Measurements from ENCODE around the gene RANBP10.

RANBP10 gene

DNA sequence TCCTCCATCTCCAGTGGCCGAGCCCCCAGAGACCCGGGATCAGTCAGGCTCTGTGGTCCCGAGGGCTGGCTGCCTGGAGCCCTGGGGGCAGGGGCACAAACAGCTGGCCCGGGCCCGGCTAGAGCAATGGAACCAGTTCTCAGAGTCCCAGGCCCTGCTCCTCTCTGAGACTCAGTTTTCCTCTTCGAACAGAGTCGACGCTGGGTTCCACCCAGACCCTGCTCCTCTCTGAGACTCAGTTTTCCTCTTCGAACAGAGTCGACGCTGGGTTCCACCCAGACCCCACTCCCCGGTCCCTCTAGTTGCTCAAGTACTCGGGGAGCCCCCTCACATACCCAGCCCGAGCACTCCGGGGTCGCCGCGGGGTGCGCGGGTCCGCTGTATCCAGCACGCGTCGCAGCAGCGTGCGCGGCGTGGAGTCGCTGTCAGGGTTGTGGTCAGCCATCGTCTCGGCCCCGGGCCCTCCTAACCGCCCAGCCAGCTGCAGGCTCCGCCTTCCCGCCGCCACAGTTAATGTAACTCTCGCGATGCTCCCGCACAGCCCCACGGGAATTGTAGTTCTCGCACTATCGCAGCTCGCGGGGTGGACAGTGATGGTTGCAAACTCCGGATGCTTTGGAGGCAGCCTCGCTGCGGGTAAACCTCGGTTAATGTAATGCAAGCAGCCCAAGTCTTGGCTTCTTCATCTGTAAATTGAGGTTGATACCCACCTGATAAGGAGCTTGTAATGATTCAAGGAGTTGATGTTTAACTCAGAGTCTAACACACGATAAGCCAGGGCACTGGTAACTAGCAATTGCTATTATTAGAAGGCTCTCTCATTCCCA lies 27.3 kb upstream of the RANBP10 start:
- DNase-seq, result peak; percentile 88 to 99 (median 96)
- intact Hi-C loops (cut with DNase I), result no loop called here

DNA sequence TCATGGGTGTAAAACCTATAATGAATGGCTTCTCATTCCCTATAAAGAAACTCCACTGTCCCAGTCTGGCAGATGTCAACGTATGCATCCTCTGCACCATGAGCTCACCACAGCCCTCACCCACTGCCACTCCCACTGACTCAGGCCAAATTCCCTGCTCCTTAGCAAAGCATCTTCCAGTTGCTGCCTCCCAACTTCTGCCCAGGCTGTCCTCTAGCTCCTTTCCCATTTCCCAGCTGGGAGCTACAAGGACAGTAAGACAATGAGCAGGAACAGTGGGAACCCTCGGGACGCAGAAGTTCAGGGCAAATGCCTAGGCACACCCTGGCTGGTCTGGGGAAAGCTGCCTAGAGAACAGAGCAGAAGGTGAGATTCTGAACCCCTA lies 26.7 kb upstream of the RANBP10 start:
- DNase-seq, result peak in 1 of 10 donors; percentile 8
- intact Hi-C loops (cut with DNase I), result no loop called here

DNA sequence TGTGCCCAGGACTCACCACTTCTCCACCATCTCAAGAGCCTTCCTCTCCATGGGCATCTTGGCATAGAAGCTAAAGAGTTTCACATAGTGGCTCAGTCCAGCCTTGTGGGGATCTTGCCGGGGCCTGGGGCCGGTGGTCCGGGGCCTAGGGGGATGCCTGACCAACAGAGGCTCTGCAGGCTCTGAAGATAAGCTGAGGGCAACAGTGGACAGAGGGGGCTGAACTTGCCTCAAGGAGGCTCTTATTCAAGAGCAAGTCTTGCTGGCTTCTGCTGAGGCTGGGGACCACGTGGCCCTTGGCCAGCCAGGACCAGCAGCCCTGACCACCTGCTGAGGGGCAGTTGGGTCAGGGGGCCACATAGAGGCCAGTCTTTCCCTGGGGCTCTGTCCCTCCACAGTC lies 22.3 kb upstream of the RANBP10 start:
- intact Hi-C loops (cut with DNase I), result no loop called here
- no peak for DNase-seq

DNA sequence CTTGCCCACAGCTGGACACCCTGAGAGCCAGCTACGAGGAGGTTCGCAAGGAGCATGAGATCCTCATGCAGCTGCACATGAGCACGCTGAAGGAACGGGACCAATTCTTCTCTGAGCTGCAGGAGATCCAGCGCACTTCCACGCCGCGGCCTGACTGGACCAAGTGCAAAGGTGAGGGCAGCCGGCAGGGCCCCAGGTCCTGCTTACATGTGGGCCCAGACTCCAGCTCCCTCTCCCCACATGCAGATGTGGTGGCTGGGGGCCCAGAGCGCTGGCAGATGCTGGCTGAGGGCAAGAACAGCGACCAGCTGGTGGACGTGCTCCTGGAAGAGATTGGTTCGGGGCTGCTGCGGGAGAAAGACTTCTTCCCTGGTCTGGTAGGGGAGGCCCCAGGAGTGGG lies 19.5 kb upstream of the RANBP10 start:
- intact Hi-C loops (cut with DNase I), result no loop called here
- DNase-seq, result no peak

DNA sequence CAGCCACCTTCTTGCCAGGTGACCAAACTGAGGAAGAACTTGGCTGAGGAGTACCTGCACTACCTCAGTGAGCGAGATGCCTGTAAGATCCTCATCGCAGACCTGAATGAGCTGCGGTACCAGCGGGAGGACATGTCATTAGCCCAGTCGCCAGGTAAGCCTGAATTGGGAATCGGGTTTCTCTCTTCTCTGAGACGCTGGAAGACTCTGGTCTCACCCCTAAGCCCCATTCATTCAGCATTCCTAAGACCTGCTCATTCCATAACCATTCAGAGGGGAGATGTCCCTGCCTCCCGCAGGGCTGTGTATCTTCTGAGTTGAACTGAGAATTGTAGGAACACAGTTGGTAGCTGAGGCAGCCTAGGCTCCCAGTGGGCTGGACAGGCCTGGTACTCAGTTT lies 18.8 kb upstream of the RANBP10 start:
- intact Hi-C loops (cut with DNase I), result no loop called here
- no peak for DNase-seq

DNA sequence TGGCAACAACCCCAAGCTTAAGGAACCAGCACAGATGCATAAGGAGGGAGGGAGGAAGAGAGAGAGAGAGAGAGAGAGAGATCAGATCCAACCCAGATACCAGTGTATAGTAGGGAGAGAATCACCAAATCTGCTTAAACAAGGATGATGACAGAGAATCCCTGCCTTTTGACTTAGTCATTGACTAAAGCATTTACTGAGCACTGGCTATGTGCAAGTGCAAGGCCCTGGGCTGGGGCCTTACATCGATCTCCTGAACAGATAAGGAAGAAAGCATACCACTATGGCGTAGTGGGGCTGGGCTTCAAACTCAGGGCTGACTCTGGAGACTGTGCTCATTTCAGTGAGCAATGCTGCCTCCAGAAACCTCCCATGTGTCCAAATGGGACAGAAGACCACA lies 16.2 kb upstream of the RANBP10 start:
- intact Hi-C loops (cut with DNase I), result no loop called here
- no peak for DNase-seq

DNA sequence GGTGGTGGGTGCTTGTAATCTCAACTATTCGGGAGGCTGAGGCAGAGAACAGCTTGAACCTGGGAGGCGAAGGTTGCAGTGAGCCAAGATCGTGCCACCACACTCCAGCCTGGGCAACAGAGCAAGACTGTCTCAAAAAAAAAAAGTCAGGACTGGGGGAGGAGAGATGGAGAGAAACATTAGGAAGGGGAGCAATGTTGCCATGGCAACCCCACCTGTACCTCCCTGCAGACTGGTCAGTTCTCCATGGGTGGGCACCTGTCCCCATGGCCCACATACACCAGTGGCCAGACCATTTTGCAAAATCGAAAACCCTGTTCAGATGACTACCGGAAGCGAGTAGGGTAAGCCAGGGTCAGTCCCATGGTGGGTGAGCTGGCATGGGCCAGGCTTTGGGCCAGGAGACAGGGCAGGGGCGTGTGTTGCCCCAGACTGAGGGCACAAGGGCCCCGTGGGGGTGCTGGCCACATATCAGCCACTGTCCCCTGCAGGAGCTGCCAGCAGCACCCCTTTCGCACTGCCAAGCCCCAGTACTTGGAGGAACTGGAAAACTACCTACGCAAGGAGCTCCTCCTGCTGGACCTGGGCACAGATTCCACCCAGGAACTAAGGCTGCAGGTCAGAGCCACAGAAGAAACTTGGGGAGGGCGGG lies 14.4 kb upstream of the RANBP10 start:
- DNase-seq, result peak in 1 of 10 donors; percentile 62
- intact Hi-C loops (cut with DNase I), result no loop called here

DNA sequence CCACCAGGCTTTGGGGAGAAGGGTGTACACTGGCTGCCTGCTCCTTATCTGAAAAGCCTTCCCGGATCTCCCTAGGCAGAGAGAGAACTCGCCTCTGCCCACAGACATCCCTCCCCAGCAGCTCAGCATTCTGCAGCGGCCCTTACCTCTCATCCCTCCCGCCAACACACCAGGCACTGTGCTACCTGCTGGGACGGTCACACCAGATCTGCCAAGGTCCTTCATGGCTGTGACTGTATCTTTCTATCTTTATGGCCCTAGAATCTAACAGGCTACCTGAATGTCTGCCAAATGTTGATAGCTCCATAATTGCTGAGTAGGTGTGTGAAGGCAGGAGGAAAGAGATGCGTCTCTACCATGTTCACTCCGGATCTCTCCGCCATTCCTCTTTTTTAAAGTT lies 8.2 kb upstream of the RANBP10 start:
- intact Hi-C loops (cut with DNase I), result no loop called here
- DNase-seq, result peak in 1 of 10 donors; percentile 76

DNA sequence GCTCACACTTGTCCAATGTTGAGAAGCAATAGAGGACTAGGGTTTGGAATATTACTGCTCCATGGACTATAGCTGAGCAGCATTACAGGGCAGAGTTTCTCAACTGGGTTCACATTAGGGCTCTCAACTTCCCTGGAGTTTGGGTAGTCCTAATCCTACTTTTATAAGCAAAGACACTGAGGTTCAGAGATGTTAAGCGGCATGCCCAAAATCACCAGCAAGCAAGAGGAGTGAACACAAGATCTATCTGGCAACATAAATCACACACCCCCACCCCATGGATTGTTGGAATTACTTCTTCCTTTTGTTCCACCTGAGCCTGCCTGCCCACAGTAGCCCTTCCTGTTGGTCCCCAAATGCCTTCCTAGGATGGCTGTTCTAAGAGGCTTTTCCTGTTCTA lies 5.5 kb upstream of the RANBP10 start:
- no peak for DNase-seq
- intact Hi-C loops (cut with DNase I), result no loop called here

DNA sequence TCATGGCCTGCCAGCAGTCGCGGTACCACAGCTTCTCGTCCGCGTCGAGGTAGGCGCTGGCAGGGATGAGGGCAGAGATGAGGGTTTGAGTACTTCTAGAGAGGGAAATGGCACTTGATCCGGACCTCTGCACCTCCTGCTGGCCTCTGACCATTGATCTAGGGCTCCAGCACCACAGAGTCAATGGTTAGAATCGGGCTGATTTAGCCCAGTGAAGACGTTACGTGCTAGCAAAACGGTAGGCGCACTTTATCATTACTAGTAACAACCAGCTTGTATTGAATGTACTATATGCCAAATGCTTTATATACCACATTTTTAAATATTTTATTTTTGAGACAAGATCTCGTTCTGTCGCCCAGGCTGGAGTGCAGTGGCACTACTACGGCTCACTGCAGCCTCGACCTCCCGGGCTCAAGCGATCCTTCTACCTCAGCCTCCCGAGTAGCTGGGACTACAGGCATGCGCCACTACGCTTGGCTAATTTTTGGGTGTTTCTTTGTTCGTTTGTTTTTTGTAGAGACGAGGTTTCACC lies 855 bp upstream of the RANBP10 start:
- DNase-seq, result no peak
- intact Hi-C loops (cut with DNase I), result loop anchor here (2.0 to 10.0 kb wide), 2 partner anchors 88 to 132 kb away; partner anchors contain the start of gene GFOD2

DNA sequence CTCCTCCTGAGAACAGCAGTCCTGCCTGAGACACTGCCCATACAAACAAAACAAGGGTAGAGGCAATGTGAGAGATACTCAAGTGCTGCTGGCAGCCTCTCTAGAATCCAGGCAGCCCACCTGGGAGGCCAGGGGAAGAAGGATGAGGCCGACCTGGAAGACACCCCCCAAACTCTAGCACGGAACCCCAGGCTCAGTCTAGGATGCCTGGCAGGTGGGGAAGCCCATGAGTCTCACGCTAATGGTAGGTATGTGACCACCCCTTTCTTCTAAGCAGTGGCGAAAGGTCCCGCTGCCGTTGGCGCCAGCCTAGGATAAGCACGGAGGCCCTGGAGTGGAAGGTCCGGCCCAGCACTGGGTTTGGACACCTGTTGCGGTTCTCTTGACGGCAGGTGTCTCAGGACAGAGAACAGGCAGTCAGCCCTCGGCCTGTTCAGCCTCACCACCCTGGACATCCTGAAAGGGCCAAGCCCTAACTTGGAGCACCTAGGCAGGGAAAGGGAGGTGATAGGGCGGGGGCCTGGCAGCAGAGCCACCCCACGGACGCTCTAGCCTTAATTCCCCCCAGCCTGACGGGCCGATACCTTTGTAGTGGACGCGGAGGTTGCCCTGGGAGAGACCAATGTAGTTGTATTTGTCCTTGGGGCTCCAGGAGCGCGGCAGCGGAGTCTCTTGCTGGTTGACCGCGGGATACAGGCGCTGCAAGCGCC lies 487 bp downstream of the RANBP10 start:
- no peak for DNase-seq
- intact Hi-C loops (cut with DNase I), result loop anchor here (2.0 to 10.0 kb wide), 2 partner anchors 87 to 131 kb away; partner anchors contain the start of gene GFOD2

DNA sequence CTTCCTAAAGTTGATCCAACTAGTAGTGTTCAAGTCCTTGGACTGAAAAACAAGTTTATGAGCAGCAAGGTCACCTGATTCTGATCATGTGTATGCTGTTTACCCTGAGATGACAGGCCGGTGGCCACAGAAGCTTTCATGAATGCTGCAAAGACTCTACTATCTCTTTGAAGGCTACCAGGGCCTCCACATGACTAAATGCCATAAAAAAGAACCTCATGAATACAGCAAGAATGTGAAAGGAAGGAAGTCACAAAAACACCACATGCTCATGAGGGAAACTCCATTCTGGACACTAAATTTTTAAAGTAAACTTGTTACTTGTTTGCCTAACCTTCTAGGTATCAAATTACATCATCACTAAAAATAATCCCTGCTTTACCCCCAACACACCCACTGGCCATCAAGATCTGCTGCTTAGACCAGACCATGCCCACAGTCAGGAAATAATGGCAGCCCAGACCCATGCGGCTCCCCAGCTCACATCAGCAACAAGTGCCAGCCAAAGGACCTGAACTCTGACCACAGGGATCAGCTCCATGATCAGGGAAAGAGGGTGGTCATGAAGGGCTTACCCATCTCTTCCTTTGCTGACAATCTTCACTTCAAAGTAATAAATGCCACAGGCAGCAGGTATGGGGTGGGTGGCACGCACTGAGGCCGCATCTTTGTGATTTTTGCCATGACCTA lies 1.4 kb downstream of the RANBP10 start:
- intact Hi-C loops (cut with DNase I), result loop anchor here (10.0 kb wide), 1 partner anchor 130 kb away; no protein-coding TSS in a partner anchor
- DNase-seq, result peak in 1 of 10 donors; percentile 15

DNA sequence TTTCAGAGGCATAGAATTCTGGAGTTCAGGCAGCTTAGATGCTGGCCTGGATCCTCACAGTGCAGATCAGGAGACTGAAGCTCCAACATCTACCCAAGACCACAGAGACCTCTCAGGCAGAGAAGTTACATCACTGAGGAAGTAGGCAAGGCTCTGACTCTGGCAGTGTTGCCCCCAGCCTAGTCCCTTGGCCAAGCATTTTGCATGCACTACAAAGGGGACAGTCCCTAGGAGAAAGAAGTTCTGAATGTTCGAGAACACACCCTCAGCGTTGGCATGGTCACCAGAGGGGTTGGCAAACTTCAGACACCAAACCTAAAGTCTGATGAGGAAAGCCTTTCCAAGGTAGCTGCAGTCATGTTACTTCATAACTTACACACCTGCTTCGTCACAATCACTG lies 2.5 kb downstream of the RANBP10 start:
- intact Hi-C loops (cut with DNase I), result loop anchor here (10.0 kb wide), 1 partner anchor 129 kb away; no protein-coding TSS in a partner anchor

DNA sequence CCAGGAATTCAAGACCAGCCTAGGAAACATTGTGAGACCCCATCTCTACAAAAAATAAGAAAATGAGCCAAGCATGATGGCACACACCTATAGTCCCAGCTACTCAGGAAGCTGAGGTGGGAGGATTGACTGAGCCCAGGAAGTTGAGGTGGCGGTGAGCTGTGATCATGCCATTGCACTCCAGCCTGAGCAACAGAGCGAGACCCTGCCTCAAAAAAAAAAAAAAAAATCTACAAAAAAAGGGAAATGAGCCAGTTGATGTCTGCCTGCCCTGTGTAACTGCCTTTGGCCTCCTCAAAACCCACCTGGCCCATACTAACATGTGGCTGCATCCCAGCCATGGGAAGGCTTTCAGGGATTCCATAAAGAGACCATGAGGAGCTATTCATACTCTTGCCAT lies 4.5 kb downstream of the RANBP10 start:
- intact Hi-C loops (cut with DNase I), result loop anchor here (10.0 kb wide), 1 partner anchor 127 kb away; no protein-coding TSS in a partner anchor
- DNase-seq, result peak in 1 of 10 donors; percentile 8

More for the DNA sequence above, 2.5 kb downstream of the RANBP10 start:
- DNase-seq, result no peak

DNA sequence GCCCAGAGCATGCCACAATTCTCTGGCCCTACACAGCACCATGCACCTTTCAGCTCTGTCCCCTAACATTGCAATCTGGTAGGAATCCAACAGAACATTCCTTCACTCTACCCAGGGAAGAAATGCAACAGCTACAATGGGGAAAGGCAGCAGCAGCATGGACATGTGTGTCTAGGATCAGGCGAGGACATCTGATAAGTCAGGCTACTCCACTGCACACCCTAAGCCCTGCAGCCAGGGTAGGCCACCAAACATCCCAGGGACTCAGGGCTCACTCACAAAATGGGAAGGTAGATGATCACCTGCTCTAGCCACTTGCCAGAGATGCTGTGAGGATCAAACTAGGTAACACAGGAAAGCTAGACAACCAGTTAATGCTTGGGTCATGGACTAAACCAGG lies 5.1 kb downstream of the RANBP10 start:
- intact Hi-C loops (cut with DNase I), result loop anchor here (10.0 kb wide), 1 partner anchor 126 kb away; no protein-coding TSS in a partner anchor
- no peak for DNase-seq

DNA sequence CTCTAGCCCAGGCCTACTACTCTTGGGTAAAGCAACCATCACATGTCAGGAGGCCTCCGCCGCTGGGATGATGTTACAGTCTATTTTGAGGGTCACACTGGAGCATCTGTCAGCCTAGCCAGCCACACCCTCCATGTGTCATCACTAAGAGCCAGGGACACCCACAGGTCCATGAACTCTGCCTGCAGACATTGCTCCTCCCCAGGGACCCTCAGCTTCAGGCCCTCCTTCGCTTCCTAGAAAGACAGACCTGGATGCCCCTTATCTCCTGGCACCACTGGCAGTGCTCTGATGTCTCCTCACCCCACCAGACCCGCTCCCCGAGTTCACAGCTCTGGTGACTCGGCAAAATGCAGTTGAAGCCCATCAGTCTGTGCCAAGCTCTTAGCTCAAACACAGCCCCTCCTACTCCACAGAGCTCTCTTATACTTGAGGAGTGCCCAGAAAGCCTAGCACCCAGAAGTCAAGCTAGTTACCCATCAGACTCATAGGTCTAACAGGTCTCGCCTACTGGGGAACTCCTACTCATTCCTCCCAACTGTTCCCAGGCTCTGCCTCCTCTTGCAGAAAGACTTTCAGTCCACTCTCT lies 5.9 kb downstream of the RANBP10 start:
- intact Hi-C loops (cut with DNase I), result loop anchor here (10.0 kb wide), 1 partner anchor 126 kb away; no protein-coding TSS in a partner anchor
- peak in 1 of 10 donors; percentile 62 for DNase-seq

DNA sequence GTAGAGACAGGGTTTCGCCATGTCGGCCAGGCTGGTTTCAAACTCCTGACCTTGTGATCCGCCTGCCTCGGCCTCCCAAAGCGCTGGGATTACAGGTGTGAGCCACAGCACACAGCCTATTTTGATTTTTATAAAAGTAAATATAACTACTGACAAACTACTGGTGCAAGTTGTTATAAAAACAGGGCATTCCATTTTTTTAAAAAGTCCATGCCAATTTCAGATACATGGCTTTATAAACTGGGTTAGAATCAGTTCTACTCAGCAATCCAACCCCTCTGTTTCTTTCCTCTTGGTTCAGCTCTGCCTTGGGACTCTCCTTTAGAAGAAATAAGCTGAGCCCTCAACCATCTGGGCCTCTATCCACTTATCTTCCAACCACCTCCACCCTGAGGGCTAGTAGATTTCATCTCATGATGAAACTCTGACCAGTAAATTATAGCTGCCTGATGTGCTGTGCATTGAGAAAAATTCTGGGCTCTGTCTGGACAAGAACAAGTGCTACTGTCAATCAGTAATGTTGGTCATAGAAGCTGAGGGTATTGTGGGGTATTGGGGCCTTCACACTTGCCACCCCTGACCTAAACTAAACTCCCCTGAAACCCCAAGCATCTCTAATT lies 10.2 kb downstream of the RANBP10 start:
- DNase-seq, result no peak
- intact Hi-C loops (cut with DNase I), result no loop called here

DNA sequence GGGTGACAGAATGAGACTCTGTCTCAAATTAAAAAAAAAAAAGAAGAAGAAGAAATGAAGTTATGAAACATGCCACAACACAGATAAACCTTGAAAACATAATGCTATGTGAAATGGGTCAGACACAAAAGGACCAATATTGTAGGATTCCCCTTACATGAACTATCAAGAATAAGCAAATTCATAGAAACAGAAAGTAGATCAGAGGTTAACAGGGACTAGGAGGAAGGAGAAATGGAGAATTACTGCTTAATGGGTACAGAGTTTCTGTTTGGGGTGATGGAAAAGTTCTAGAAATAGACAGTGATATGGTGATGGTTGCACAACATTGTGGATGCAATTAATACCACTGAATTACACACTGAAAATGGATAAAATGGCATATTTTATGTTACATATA lies 16.3 kb downstream of the RANBP10 start:
- intact Hi-C loops (cut with DNase I), result no loop called here
- no peak for DNase-seq

DNA sequence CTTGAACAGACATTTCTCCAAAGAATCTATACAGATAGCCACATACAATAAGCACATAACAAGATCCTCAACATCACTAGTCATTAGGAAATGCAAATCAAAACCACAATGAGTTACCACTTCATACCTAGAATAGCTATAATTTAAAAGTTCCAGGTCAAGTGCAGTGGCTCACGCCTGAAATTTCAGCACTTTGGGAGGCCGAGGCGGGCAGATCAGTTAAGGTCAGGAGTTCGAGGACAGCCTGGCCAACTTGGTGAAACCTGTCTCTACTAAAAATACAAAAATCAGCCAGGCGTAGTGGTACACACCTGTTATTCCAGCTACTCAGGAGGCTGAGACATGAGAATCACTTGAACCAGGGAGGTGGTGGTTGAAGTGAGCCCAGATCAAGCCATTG lies 19.9 kb downstream of the RANBP10 start:
- no peak for DNase-seq
- intact Hi-C loops (cut with DNase I), result no loop called here

All from posterior cingulate gyrus (tissue), 11 donors.